Liver (tissue), 9 donors: Measurements from ENCODE around the gene RASL12. TPM values are rescaled to one million over a fixed set of nuclear protein-coding genes. Genes with fewer than 3 reads are reported as not detected.

ENCODE experiments used
- DNase-seq: peaks from one replicate; pipeline ENCODE4 v3.0.0-alpha.2; 2017; ENCODE audit warnings: low spot score
- H3K27ac ChIP-seq, 2 donors: one replicate each; pipeline ENCODE4 v1.7.0; 2013; ENCODE audit warnings: inconsistent platforms in 2 of 2, low read length in 2 of 2, control low read depth in 1 of 2, low read depth in 1 of 2, mild to moderate bottlenecking in 1 of 2
- H3K27me3 ChIP-seq, 4 donors: one replicate each; pipeline versions ENCODE4 v1.6.1 to v1.7.0; 2013; ENCODE audit warnings: low read length in 3 of 4, inconsistent platforms in 1 of 4, mild to moderate bottlenecking in 1 of 4, moderate library complexity in 1 of 4; ENCODE audit not compliant: control insufficient read depth in 4 of 4, insufficient read depth in 4 of 4
- H3K36me3 ChIP-seq, 4 donors: one replicate each; pipeline versions ENCODE4 v1.6.1 to v1.7.0; 2013; ENCODE audit warnings: low read length in 3 of 4, mild to moderate bottlenecking in 3 of 4, low read depth in 1 of 4, moderate library complexity in 1 of 4; ENCODE audit not compliant: control insufficient read depth in 4 of 4, insufficient read depth in 3 of 4
- H3K4me1 ChIP-seq, 4 donors: one replicate each; pipeline versions ENCODE4 v1.6.1 to v1.7.0; 2013; ENCODE audit warnings: low read length in 3 of 4, mild to moderate bottlenecking in 3 of 4, moderate library complexity in 1 of 4; ENCODE audit not compliant: control insufficient read depth in 4 of 4, insufficient read depth in 4 of 4
- H3K4me3 ChIP-seq, 3 donors: one replicate each; pipeline versions ENCODE4 v1.6.1 to v1.7.0; 2013; ENCODE audit warnings: low read length in 3 of 3, control low read depth in 1 of 3, low read depth in 1 of 3, mild to moderate bottlenecking in 1 of 3
- H3K9ac ChIP-seq, 2 donors: one replicate each; pipeline ENCODE4 v1.7.0; 2013; ENCODE audit warnings: low read length in 2 of 2, mild to moderate bottlenecking in 2 of 2, moderate library complexity in 2 of 2, control low read depth in 1 of 2, low read depth in 1 of 2
- H3K9me3 ChIP-seq, 4 donors: one replicate each; pipeline versions ENCODE4 v1.6.1 to v1.7.0; 2013; ENCODE audit warnings: low read length in 3 of 4; ENCODE audit not compliant: control insufficient read depth in 4 of 4
- EGR1 ChIP-seq, 2 donors: IDR thresholded peaks; 2 replicates each; pipeline ENCODE4 v1.6.1; 2016 to 2018; ENCODE audit warnings: antibody characterized with exemption in 2 of 2, low read depth in 2 of 2
- FOXA1 ChIP-seq: IDR thresholded peaks from 2 replicates; pipeline ENCODE4 v1.6.1; 2016; ENCODE audit warnings: antibody characterized with exemption
- FOXA2 ChIP-seq: IDR thresholded peaks from 2 replicates; pipeline ENCODE4 v1.6.1; 2016; ENCODE audit warnings: antibody characterized with exemption
- GABPA ChIP-seq, 2 donors: IDR thresholded peaks in 1 of 2; conservative IDR thresholded peaks in 1 of 2; 2 replicates each; pipeline ENCODE4 v1.6.1; 2016; ENCODE audit warnings: antibody characterized with exemption in 2 of 2, mild to moderate bottlenecking in 1 of 2, moderate library complexity in 1 of 2
- HNF4A ChIP-seq, 2 donors: conservative IDR thresholded peaks; 2 replicates each; pipeline ENCODE4 v1.6.1; 2016; ENCODE audit warnings: antibody characterized with exemption in 2 of 2, mild to moderate bottlenecking in 2 of 2
- HNF4G ChIP-seq: IDR thresholded peaks from 2 replicates; pipeline ENCODE4 v1.6.1; 2016; ENCODE audit warnings: antibody characterized with exemption
- JUND ChIP-seq, 2 donors: IDR thresholded peaks; 2 replicates each; pipeline ENCODE4 v1.6.1; 2016; ENCODE audit warnings: antibody characterized with exemption in 2 of 2
- NR2F2 ChIP-seq: IDR thresholded peaks from 2 replicates; pipeline ENCODE4 v1.6.1; 2016; ENCODE audit warnings: antibody characterized with exemption
- RAD21 ChIP-seq, 2 donors: IDR thresholded peaks; 2 replicates each; pipeline ENCODE4 v1.6.1; 2016; ENCODE audit warnings: antibody characterized with exemption in 2 of 2, mild to moderate bottlenecking in 2 of 2
- RXRA ChIP-seq, 2 donors: IDR thresholded peaks; 2 replicates each; pipeline ENCODE4 v1.6.1; 2017 to 2018; ENCODE audit warnings: antibody characterized with exemption in 2 of 2, mild to moderate bottlenecking in 1 of 2
- SP1 ChIP-seq: IDR thresholded peaks from 2 replicates; pipeline ENCODE4 v1.6.1; 2018; ENCODE audit warnings: antibody characterized with exemption, mild to moderate bottlenecking
- TAF1 ChIP-seq: conservative IDR thresholded peaks from 2 replicates; pipeline ENCODE4 v1.6.1; 2016; ENCODE audit warnings: antibody characterized with exemption, mild to moderate bottlenecking
- YY1 ChIP-seq: IDR thresholded peaks from 2 replicates; pipeline ENCODE4 v1.6.1; 2016; ENCODE audit warnings: antibody characterized with exemption, mild to moderate bottlenecking
- WGBS: extraction: QIAGEN DNeasy Blood & Tissue Kit; methylation state at CpG from one replicate; pipeline ENCODE4 v1.1.7; 2013; 5-methylcytosine and 5-hydroxymethylcytosine counted together
- polyA plus RNA-seq, 2 donors: library from polyadenylated mRNA; stranded (reverse) in 1 of 2; unstranded in 1 of 2; fragments of 200-250 nt in 1 of 2; fragments of >200 nt in 1 of 2; fragmentation: Nextera tagmentation in 1 of 2; extraction: Ambion mirVana in 1 of 2; gene quantifications; one replicate each; pipeline versions ENCODE4 v1.2.1 to v1.2.3, GENCODE V29; 2013 to 2015
- total RNA-seq, 2 donors: library from RNA; depleted of rRNA; stranded (reverse); fragments of >200 nt; gene quantifications; one replicate each; pipeline ENCODE4 v1.2.3, GENCODE V29; 2014
- TF ChIP-seq, protein P1 (sequence below): IDR thresholded peaks from 2 replicates; pipeline ENCODE4 v1.6.1; 2016; ENCODE audit warnings: antibody characterized with exemption
- TF ChIP-seq, protein P2 (sequence below): IDR thresholded peaks from 2 replicates; pipeline ENCODE4 v1.6.1; 2016; ENCODE audit warnings: antibody characterized with exemption, mild to moderate bottlenecking
- TF ChIP-seq, protein P3 (sequence below): IDR thresholded peaks from 2 replicates; pipeline ENCODE4 v1.6.1; 2016; ENCODE audit warnings: antibody characterized with exemption
- TF ChIP-seq, protein P4 (sequence below): IDR thresholded peaks from 2 replicates; pipeline ENCODE4 v1.6.1; 2016; ENCODE audit warnings: antibody characterized with exemption
- TF ChIP-seq, protein P5 (sequence below): fragments of 150-350 bp; IDR thresholded peaks from 2 replicates; pipeline ENCODE4 v1.5.1; 2017; ENCODE audit warnings: improper control_type of control experiment, low read depth, low read length; ENCODE audit not compliant: missing input control
- donor health status: healthy.
- donor health status: healthy.
- donor health status: healthy.
- donor health status: healthy.
- donor health status: healthy.

RASL12 gene
- total and polyA plus RNA-seq, 4 donors = 0.50 to 0.92 (median 0.63) TPM

DNA sequence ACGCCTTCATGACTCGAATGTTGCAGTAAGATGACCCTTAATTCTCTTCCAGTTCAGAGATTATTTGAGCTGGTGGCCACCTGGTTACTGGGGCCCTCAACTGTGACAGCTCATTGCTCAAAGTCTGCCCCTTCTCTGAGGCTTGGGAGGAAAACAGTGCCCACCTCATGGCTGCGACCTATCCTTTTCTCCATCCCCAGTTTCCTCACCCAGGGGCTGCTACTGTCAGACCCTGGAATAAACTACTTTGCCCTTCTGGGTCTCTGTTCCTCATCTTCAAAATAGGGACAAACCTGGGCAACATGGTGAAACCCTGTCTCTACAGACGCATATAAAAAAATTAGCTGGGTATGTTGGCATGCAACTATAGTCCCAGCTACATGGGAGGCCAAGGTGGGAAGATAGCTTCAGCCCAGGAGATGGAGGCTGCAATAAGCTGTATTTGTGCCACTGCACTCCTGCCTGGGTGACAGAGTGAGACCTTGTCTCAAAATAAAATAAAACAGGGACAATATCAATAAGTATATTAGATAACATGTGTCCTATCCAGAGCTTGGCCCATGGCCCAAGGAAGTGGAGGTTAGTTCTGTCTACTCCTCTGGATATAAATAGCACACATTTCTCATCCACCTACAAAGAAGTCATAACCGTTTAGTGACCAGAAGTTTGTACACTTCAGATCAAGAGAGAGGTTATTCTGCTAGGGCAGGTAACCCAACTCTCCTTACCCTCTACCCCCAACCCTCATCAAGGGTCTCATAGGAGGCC, 2.2 kb upstream of the RASL12 start:
- H3K27ac ChIP-seq = no peak overlapping the region
- H3K9me3 ChIP-seq = no peaks in the 10 kb centered on the region
- no peaks in the 10 kb centered on the region for H3K36me3 ChIP-seq
- peaks cover 0 to 2% (median 0%) of the 10 kb centered on the region in 4 donors for H3K4me1 ChIP-seq
- H3K9ac ChIP-seq = no peak overlapping the region
- TF ChIP-seq SP1 (no peak), NR2F2 (no peak), HNF4G (no peak), FOXA1 (no peak), YY1 (no peak), GABPA (IDR thresholded peaks at IDR 0.05 in 1 of 2, conservative IDR thresholded peaks at IDR 0.05 in 1 of 2) (no peak), RAD21 (IDR thresholded peaks at IDR 0.05) (no peak), HNF4A (conservative IDR thresholded peaks at IDR 0.05) (no peak), FOXA2 (no peak), RXRA (IDR thresholded peaks at IDR 0.05) (no peak), EGR1 (IDR thresholded peaks at IDR 0.05; ENCODE audit: low read depth in 2 of 2) (no peak), TAF1 (no peak), JUND (IDR thresholded peaks at IDR 0.05) (no peak)
- TF ChIP-seq, protein P1, sequence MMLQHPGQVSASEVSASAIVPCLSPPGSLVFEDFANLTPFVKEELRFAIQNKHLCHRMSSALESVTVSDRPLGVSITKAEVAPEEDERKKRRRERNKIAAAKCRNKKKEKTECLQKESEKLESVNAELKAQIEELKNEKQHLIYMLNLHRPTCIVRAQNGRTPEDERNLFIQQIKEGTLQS = no peak
- TF ChIP-seq, protein P2, sequence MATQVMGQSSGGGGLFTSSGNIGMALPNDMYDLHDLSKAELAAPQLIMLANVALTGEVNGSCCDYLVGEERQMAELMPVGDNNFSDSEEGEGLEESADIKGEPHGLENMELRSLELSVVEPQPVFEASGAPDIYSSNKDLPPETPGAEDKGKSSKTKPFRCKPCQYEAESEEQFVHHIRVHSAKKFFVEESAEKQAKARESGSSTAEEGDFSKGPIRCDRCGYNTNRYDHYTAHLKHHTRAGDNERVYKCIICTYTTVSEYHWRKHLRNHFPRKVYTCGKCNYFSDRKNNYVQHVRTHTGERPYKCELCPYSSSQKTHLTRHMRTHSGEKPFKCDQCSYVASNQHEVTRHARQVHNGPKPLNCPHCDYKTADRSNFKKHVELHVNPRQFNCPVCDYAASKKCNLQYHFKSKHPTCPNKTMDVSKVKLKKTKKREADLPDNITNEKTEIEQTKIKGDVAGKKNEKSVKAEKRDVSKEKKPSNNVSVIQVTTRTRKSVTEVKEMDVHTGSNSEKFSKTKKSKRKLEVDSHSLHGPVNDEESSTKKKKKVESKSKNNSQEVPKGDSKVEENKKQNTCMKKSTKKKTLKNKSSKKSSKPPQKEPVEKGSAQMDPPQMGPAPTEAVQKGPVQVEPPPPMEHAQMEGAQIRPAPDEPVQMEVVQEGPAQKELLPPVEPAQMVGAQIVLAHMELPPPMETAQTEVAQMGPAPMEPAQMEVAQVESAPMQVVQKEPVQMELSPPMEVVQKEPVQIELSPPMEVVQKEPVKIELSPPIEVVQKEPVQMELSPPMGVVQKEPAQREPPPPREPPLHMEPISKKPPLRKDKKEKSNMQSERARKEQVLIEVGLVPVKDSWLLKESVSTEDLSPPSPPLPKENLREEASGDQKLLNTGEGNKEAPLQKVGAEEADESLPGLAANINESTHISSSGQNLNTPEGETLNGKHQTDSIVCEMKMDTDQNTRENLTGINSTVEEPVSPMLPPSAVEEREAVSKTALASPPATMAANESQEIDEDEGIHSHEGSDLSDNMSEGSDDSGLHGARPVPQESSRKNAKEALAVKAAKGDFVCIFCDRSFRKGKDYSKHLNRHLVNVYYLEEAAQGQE = no peak
- TF ChIP-seq, protein P3, sequence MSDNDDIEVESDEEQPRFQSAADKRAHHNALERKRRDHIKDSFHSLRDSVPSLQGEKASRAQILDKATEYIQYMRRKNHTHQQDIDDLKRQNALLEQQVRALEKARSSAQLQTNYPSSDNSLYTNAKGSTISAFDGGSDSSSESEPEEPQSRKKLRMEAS = no peak
- TF ChIP-seq, protein P4, sequence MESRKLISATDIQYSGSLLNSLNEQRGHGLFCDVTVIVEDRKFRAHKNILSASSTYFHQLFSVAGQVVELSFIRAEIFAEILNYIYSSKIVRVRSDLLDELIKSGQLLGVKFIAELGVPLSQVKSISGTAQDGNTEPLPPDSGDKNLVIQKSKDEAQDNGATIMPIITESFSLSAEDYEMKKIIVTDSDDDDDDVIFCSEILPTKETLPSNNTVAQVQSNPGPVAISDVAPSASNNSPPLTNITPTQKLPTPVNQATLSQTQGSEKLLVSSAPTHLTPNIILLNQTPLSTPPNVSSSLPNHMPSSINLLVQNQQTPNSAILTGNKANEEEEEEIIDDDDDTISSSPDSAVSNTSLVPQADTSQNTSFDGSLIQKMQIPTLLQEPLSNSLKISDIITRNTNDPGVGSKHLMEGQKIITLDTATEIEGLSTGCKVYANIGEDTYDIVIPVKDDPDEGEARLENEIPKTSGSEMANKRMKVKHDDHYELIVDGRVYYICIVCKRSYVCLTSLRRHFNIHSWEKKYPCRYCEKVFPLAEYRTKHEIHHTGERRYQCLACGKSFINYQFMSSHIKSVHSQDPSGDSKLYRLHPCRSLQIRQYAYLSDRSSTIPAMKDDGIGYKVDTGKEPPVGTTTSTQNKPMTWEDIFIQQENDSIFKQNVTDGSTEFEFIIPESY = no peak
- TF ChIP-seq, protein P5, sequence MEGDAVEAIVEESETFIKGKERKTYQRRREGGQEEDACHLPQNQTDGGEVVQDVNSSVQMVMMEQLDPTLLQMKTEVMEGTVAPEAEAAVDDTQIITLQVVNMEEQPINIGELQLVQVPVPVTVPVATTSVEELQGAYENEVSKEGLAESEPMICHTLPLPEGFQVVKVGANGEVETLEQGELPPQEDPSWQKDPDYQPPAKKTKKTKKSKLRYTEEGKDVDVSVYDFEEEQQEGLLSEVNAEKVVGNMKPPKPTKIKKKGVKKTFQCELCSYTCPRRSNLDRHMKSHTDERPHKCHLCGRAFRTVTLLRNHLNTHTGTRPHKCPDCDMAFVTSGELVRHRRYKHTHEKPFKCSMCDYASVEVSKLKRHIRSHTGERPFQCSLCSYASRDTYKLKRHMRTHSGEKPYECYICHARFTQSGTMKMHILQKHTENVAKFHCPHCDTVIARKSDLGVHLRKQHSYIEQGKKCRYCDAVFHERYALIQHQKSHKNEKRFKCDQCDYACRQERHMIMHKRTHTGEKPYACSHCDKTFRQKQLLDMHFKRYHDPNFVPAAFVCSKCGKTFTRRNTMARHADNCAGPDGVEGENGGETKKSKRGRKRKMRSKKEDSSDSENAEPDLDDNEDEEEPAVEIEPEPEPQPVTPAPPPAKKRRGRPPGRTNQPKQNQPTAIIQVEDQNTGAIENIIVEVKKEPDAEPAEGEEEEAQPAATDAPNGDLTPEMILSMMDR = no peak
- 86% methylated on average over 5 of the region's 5 CpGs for WGBS
- DNase-seq = no peak
- H3K4me3 ChIP-seq = no peak overlapping the region
- no peaks in the 10 kb centered on the region for H3K27me3 ChIP-seq
